Coronary artery (tissue), 2 donors: ENCODE data around the gene SULT1C4.
"Not testable (repeated sequence)": the region's sequence is repeated elsewhere in the genome, so short reads cannot be mapped to it uniquely, and the experiment has no call there.

Experiments
- DNase-seq: peaks from one replicate; pipeline ENCODE4 v3.0.0-alpha.2; 2017; ENCODE audit warnings: low spot score
- H3K27ac ChIP-seq, 2 donors: fragments of 200-600 bp; sonication (generic); one replicate each; pipeline ENCODE4 v1.5.1; 2016 to 2019
- H3K4me3 ChIP-seq: fragments of 200-600 bp; sonication (generic); 2 replicates; pipeline ENCODE4 v1.5.1; 2016; ENCODE audit warnings: mild to moderate bottlenecking, moderate library complexity
- CTCF ChIP-seq: fragments of 200-600 bp; sonication (generic); IDR thresholded peaks from one replicate; pipeline ENCODE4 v1.5.1; 2019; ENCODE audit warnings: antibody characterized with exemption

SULT1C4 gene

DNA sequence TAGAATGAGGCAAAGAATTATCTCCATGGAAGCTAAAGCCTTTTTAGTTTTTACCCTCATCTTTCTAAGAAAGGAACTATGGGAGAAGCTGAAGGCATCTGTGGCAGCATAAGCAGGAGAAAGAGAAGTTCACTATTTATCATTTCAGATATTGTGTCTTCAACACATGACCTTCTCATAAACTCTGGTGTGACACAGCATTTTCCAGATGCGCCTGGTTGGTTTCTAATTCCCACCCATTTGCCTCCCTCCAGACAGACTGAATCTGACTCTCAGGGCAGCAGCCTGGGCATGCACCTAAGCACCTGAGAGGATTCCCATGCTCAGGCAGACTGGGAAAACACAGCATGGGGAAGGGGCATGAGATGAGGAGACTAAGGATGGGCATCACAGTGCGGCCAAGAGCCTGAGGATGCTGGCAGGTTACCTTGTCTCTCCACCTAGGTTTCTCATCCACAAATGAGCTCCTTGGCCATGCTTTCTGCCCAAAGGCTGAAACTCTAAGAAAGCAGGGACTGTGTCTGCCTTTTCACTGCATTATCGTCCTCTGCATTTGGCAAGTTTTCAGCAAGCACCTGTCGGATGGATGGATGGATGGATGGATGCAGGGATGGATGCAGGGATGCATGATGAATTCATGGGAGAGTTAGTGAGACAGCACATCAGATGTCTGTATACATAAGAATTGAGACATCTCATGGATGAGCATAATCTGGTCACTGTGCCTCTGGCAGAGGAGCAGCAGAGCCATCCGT lies 28.8 kb upstream of the SULT1C4 start:
- DNase-seq, result no peak
- H3K4me3 ChIP-seq, result no peak overlapping the region
- no peak overlapping the region for H3K27ac ChIP-seq
- TF ChIP-seq CTCF, result no peak

DNA sequence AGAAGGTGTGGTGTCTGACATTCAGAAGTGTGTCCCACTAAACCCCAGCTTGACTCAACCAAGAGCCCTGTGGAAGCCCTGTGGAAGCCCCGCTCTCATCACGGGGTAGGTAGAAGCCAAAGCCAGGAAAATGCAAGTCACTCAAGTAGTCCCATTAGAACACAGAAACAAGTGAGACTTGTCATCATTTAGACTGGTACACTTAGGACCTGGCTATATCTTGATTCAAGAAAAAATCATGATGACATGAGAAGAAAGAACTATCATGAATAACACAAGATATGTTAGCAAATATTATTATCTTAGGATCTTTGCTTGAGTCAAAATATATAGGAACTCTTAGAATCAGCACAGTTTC lies 28.2 kb upstream of the SULT1C4 start:
- DNase-seq, result no peak
- H3K27ac ChIP-seq, result no peak overlapping the region
- TF ChIP-seq CTCF, result no peak
- no peak overlapping the region for H3K4me3 ChIP-seq

DNA sequence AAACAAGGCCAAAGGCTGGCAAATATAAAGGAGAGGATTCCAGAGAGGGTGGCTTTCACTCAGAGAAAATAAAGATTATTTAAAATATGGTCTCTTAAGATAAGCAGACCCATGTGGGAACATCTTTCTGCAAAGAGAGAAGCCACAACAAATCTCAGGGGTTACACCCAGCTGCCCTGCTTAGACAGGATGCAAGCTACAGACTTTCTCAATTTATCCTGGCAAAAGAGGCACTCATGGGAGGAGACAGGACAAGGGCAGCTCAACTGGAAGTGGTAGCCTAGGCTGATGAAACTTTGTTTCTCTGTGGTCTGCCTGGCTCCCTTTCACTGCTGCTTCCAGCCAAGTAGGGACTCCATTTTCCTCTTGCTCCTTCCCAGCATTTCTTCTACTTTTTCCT lies 25.9 kb upstream of the SULT1C4 start:
- TF ChIP-seq CTCF, result no peak
- Histone ChIP-seq H3K4me3 (no peak overlapping the region), H3K27ac (no peak overlapping the region)
- DNase-seq, result no peak

GRCh38 chr2:108354136-108354535 lies 23.6 kb upstream of the SULT1C4 start:
- TF ChIP-seq CTCF, result no peak
- no peak for DNase-seq

DNA sequence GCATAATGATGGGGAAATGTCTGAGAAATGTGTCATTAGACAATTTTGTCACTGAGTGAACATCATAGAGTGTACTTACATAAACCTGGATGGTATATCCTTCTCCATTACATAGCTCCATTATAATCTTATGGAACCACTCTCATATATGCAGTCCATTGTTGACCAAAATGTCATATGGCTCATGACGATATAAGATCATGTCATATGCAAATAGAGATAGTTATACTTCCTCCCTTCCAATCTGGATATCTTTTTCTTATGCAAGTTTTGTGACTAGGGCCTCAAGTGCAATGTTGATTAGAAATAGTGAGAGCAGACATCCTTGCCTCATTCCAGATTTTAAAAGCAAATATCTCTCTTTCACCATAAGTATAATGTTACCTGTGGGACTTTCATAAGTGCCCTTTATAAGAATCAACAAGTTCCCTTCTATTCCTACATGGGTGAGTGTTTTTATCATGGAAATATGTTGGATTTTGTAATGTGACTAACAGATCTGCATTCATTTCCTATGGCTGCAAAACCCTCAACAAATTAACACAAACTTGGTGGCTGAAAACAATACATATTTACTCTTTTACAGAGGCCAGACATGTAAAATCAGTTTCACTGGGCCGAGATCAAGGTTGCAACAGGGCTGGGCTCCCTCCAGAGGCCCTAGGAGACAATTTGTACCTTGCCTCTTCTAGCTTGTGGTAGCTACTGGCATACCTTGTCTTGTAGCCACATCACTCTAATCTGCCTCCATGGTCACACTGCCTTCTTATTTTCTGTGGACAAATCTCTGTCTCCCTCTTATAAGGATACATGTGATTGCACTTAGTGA lies 21.6 kb upstream of the SULT1C4 start:
- no peak for TF ChIP-seq CTCF
- no peak overlapping the region for H3K4me3 ChIP-seq
- DNase-seq, result no peak
- no peak overlapping the region for H3K27ac ChIP-seq

More at GRCh38 chr2:108354136-108354535, 23.6 kb upstream of the SULT1C4 start:
- H3K27ac ChIP-seq, result no peak overlapping the region
- no peak overlapping the region for H3K4me3 ChIP-seq

- DNase-seq, H3K4me3 ChIP-seq, H3K27ac ChIP-seq: not testable (repeated sequence)
Observed at GRCh38 chr2:108359336-108359735, 18.4 kb upstream of the SULT1C4 start.

DNA sequence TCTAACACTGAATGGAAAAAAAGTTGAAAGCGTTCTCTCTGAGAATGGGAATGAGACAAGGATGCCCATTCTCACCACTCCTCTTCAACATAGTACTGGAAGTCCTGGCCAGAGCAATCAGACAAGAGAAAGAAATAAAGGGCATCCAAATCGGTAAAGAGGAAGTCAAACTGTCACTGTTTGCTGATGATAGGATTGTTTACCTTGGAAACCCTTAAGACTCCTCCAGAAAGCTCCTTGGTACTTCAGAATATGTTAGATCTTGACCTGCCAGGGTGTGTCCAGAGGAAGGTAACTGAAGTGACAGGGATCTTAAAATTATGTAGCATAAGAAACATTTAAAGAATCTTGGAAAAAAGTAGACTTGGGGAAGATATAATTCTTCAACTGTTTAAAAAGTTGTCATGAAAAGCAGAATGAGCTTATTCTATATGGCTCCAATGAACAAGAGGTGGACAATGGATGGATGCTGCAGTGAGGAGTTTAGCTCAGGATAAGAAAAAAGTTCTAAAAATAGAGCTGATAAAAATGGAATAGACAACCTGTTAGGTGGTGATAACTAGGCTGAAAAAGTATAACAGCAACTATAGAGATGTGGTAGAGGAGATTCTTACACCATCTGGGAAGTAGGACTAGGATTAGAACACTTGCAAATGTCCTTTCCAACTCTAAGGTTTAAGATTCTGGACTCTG lies 16.8 kb upstream of the SULT1C4 start:
- DNase-seq, result no peak
- H3K27ac ChIP-seq, result no peak overlapping the region
- no peak overlapping the region for H3K4me3 ChIP-seq
- TF ChIP-seq CTCF, result no peak
